Liver (tissue), 3 donors: Measurements from ENCODE around the gene TFF3.

Source experiments
- EGR1 ChIP-seq, 2 donors: IDR thresholded peaks; 2 replicates each; pipeline ENCODE4 v1.6.1; 2016 to 2018; ENCODE audit warnings: antibody characterized with exemption in 2 of 2, low read depth in 2 of 2
- GABPA ChIP-seq, 2 donors: IDR thresholded peaks in 1 of 2; conservative IDR thresholded peaks in 1 of 2; 2 replicates each; pipeline ENCODE4 v1.6.1; 2016; ENCODE audit warnings: antibody characterized with exemption in 2 of 2, mild to moderate bottlenecking in 1 of 2, moderate library complexity in 1 of 2
- JUND ChIP-seq, 2 donors: IDR thresholded peaks; 2 replicates each; pipeline ENCODE4 v1.6.1; 2016; ENCODE audit warnings: antibody characterized with exemption in 2 of 2
- RAD21 ChIP-seq, 2 donors: IDR thresholded peaks; 2 replicates each; pipeline ENCODE4 v1.6.1; 2016; ENCODE audit warnings: antibody characterized with exemption in 2 of 2, mild to moderate bottlenecking in 2 of 2
- SP1 ChIP-seq: IDR thresholded peaks from 2 replicates; pipeline ENCODE4 v1.6.1; 2018; ENCODE audit warnings: antibody characterized with exemption, mild to moderate bottlenecking
- TAF1 ChIP-seq: conservative IDR thresholded peaks from 2 replicates; pipeline ENCODE4 v1.6.1; 2016; ENCODE audit warnings: antibody characterized with exemption, mild to moderate bottlenecking
- YY1 ChIP-seq: IDR thresholded peaks from 2 replicates; pipeline ENCODE4 v1.6.1; 2016; ENCODE audit warnings: antibody characterized with exemption, mild to moderate bottlenecking
- TF ChIP-seq, protein P1 (sequence below): fragments of 150-350 bp; IDR thresholded peaks from 2 replicates; pipeline ENCODE4 v1.5.1; 2017; ENCODE audit warnings: improper control_type of control experiment, low read depth, low read length; ENCODE audit not compliant: missing input control
- TF ChIP-seq, protein P2 (sequence below): IDR thresholded peaks from 2 replicates; pipeline ENCODE4 v1.6.1; 2016; ENCODE audit warnings: antibody characterized with exemption
- TF ChIP-seq, protein P3 (sequence below): IDR thresholded peaks from 2 replicates; pipeline ENCODE4 v1.6.1; 2016; ENCODE audit warnings: antibody characterized with exemption
- TF ChIP-seq, protein P4 (sequence below): IDR thresholded peaks from 2 replicates; pipeline ENCODE4 v1.6.1; 2016; ENCODE audit warnings: antibody characterized with exemption, mild to moderate bottlenecking
- TF ChIP-seq, protein P5 (sequence below): IDR thresholded peaks from 2 replicates; pipeline ENCODE4 v1.6.1; 2016; ENCODE audit warnings: antibody characterized with exemption
- donor health status: healthy.
- donor health status: healthy.

DNA sequence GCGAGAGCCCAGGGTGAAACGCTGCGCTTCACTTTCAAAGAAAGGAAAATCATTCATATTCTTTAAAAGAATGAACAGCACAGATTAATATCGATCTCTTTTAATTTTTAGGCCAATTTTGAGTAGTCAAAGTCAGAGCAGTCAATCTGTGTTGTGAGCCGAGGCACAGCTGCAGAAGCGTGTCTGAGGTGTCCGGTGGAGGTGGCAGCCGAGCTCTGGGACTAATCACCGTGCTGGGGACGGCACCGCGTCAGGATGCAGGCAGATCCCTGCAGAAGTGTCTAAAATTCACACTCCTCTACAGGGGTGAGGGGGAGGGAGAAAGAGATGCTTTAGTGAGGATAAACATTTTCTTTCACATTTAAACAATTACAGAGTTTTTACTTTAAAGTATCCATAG is 47.0 kb upstream of the TFF3 start:
- TF ChIP-seq, protein P1, sequence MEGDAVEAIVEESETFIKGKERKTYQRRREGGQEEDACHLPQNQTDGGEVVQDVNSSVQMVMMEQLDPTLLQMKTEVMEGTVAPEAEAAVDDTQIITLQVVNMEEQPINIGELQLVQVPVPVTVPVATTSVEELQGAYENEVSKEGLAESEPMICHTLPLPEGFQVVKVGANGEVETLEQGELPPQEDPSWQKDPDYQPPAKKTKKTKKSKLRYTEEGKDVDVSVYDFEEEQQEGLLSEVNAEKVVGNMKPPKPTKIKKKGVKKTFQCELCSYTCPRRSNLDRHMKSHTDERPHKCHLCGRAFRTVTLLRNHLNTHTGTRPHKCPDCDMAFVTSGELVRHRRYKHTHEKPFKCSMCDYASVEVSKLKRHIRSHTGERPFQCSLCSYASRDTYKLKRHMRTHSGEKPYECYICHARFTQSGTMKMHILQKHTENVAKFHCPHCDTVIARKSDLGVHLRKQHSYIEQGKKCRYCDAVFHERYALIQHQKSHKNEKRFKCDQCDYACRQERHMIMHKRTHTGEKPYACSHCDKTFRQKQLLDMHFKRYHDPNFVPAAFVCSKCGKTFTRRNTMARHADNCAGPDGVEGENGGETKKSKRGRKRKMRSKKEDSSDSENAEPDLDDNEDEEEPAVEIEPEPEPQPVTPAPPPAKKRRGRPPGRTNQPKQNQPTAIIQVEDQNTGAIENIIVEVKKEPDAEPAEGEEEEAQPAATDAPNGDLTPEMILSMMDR, result no peak
- TF ChIP-seq, protein P2, sequence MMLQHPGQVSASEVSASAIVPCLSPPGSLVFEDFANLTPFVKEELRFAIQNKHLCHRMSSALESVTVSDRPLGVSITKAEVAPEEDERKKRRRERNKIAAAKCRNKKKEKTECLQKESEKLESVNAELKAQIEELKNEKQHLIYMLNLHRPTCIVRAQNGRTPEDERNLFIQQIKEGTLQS, result no peak
- TF ChIP-seq GABPA (IDR thresholded peaks at IDR 0.05 in 1 of 2, conservative IDR thresholded peaks at IDR 0.05 in 1 of 2) (no peak), EGR1 (IDR thresholded peaks at IDR 0.05; ENCODE audit: low read depth in 2 of 2) (no peak), TAF1 (no peak), SP1 (no peak), YY1 (no peak), RAD21 (IDR thresholded peaks at IDR 0.05) (no peak), JUND (IDR thresholded peaks at IDR 0.05) (no peak)
- TF ChIP-seq, protein P3, sequence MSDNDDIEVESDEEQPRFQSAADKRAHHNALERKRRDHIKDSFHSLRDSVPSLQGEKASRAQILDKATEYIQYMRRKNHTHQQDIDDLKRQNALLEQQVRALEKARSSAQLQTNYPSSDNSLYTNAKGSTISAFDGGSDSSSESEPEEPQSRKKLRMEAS, result no peak
- TF ChIP-seq, protein P4, sequence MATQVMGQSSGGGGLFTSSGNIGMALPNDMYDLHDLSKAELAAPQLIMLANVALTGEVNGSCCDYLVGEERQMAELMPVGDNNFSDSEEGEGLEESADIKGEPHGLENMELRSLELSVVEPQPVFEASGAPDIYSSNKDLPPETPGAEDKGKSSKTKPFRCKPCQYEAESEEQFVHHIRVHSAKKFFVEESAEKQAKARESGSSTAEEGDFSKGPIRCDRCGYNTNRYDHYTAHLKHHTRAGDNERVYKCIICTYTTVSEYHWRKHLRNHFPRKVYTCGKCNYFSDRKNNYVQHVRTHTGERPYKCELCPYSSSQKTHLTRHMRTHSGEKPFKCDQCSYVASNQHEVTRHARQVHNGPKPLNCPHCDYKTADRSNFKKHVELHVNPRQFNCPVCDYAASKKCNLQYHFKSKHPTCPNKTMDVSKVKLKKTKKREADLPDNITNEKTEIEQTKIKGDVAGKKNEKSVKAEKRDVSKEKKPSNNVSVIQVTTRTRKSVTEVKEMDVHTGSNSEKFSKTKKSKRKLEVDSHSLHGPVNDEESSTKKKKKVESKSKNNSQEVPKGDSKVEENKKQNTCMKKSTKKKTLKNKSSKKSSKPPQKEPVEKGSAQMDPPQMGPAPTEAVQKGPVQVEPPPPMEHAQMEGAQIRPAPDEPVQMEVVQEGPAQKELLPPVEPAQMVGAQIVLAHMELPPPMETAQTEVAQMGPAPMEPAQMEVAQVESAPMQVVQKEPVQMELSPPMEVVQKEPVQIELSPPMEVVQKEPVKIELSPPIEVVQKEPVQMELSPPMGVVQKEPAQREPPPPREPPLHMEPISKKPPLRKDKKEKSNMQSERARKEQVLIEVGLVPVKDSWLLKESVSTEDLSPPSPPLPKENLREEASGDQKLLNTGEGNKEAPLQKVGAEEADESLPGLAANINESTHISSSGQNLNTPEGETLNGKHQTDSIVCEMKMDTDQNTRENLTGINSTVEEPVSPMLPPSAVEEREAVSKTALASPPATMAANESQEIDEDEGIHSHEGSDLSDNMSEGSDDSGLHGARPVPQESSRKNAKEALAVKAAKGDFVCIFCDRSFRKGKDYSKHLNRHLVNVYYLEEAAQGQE, result no peak
- TF ChIP-seq, protein P5, sequence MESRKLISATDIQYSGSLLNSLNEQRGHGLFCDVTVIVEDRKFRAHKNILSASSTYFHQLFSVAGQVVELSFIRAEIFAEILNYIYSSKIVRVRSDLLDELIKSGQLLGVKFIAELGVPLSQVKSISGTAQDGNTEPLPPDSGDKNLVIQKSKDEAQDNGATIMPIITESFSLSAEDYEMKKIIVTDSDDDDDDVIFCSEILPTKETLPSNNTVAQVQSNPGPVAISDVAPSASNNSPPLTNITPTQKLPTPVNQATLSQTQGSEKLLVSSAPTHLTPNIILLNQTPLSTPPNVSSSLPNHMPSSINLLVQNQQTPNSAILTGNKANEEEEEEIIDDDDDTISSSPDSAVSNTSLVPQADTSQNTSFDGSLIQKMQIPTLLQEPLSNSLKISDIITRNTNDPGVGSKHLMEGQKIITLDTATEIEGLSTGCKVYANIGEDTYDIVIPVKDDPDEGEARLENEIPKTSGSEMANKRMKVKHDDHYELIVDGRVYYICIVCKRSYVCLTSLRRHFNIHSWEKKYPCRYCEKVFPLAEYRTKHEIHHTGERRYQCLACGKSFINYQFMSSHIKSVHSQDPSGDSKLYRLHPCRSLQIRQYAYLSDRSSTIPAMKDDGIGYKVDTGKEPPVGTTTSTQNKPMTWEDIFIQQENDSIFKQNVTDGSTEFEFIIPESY, result no peak
